Suprapubic skin (tissue), 4 donors: ENCODE data around the gene FIZ1. TPM values are rescaled to one million over a fixed set of nuclear protein-coding genes. Genes with fewer than 3 reads are reported as not detected.

ENCODE experiments used
- DNase-seq, 2 donors: peaks; one replicate each; pipeline ENCODE4 v3.0.0-alpha.2; 2019; ENCODE audit warnings: low spot score in 2 of 2
- H3K27ac ChIP-seq: fragments of 200-600 bp; sonication (generic); one replicate; pipeline ENCODE4 v1.5.1; 2019
- H3K27me3 ChIP-seq: fragments of 200-600 bp; sonication (generic); one replicate; pipeline ENCODE4 v1.5.1; 2019
- H3K36me3 ChIP-seq: fragments of 200-600 bp; sonication (generic); one replicate; pipeline ENCODE4 v1.5.1; 2019
- H3K4me1 ChIP-seq: fragments of 200-600 bp; sonication (generic); one replicate; pipeline ENCODE4 v1.5.1; 2019
- H3K4me3 ChIP-seq: fragments of 200-600 bp; sonication (generic); one replicate; pipeline ENCODE4 v1.5.1; 2019; ENCODE audit warnings: mild to moderate bottlenecking
- H3K9me3 ChIP-seq: fragments of 200-600 bp; sonication (generic); one replicate; pipeline ENCODE4 v1.5.1; 2019
- EP300 ChIP-seq: sonication (generic); formaldehyde crosslinking; IDR thresholded peaks from one replicate; pipeline ENCODE4 v1.6.1; 2017; ENCODE audit warnings: antibody characterized with exemption
- POLR2A ChIP-seq, 2 donors: fragments of 450-650 bp; IDR thresholded peaks; one replicate each; pipeline ENCODE4 v1.6.1; 2017; ENCODE audit warnings: antibody characterized with exemption in 2 of 2, mild to moderate bottlenecking in 2 of 2, moderate library complexity in 2 of 2
- POLR2AphosphoS5 ChIP-seq, 3 donors: sonication (generic); formaldehyde crosslinking; IDR thresholded peaks; one replicate each; pipeline ENCODE4 v1.6.1; 2017; ENCODE audit warnings: antibody characterized with exemption in 3 of 3
- WGBS: methylation state at CpG from one replicate; pipeline ENCODE4 v1.1.5; 2018; 5-methylcytosine and 5-hydroxymethylcytosine counted together
- total RNA-seq, 4 donors: library from RNA; depleted of rRNA; stranded (reverse); fragments of >200 nt; gene quantifications; one replicate each; pipeline ENCODE4 v1.1.0, GENCODE V29; 2016
- TF ChIP-seq, protein P1 (sequence below), 2 donors: fragments of 200-600 bp in 1 of 2; fragments of 450-650 bp in 1 of 2; sonication (generic) in 1 of 2; IDR thresholded peaks; one replicate each; pipeline ENCODE4 v1.5.1; 2016 to 2019; ENCODE audit warnings: antibody characterized with exemption in 2 of 2, mild to moderate bottlenecking in 1 of 2, moderate library complexity in 1 of 2

The FIZ1 gene
- total RNA-seq, 4 donors from 2014 or later, result 7.6 to 9.2 (median 8.5) TPM

DNA sequence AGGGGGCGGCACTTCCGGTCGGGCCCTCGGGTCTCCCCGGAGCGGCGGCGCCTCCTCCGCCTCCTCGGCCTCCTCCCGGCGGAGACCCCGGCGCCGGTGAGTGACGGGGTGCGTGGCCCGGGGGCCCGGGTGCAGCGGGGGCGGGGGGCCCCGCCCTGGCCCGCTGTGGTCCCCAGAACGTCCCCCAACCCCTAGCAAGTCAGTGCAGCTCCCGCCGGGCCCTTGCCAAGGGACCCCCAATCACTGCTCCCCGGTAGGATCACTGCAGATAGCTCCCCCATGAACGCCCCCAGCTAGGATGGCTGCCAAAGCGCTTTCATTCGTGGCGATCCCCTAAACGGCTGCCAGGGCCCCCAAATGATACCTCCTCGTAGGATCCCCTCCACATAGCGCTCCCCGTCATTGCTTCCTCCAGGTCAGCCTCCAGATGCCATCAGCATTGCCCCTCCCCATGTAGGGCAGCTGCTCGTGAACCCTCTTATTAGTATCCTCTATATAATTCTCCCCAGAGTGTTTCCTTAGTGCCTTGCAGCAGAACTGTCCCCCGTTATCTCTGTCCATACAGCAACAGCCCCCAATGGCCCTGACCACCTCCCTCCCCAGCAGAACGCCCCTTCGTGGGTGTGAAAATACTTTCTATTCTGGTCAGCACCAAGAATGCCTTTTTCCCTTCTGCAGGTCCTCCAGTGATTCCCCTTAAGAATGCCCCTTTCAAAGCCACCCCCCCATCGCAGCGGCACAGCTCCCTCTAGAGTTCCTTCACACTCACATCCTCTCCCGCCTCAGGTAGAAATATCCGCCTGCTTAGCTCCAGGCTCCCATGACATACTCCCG is 6.5 kb upstream of the FIZ1 start, which contains the start of gene ZNF865:
TSS of gene ZNF865 (plus strand) at position 11 of the 834 bp plus-strand sequence. CDS start 7,972 bp downstream, outside the sequence.
- Histone ChIP-seq H3K4me1 (peaks cover 43% of the 10 kb centered on the region), H3K36me3 (peaks cover 27% of the 10 kb centered on the region), H3K9me3 (no peaks in the 10 kb centered on the region), H3K27me3 (no peaks in the 10 kb centered on the region), H3K4me3 (peak within 1 kb of the TSS; percentile 69), H3K27ac (peak within 1 kb of the TSS; percentile 81)
- peak; percentile 86 to 88 for DNase-seq
- TF ChIP-seq, protein P1, sequence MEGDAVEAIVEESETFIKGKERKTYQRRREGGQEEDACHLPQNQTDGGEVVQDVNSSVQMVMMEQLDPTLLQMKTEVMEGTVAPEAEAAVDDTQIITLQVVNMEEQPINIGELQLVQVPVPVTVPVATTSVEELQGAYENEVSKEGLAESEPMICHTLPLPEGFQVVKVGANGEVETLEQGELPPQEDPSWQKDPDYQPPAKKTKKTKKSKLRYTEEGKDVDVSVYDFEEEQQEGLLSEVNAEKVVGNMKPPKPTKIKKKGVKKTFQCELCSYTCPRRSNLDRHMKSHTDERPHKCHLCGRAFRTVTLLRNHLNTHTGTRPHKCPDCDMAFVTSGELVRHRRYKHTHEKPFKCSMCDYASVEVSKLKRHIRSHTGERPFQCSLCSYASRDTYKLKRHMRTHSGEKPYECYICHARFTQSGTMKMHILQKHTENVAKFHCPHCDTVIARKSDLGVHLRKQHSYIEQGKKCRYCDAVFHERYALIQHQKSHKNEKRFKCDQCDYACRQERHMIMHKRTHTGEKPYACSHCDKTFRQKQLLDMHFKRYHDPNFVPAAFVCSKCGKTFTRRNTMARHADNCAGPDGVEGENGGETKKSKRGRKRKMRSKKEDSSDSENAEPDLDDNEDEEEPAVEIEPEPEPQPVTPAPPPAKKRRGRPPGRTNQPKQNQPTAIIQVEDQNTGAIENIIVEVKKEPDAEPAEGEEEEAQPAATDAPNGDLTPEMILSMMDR (IDR thresholded peaks at IDR 0.05), result peak; percentile 20 to 65
- no peak for TF ChIP-seq POLR2AphosphoS5 (IDR thresholded peaks at IDR 0.05)
- under 1% methylated on average over 19 of the region's 44 CpGs for whole genome bisulfite sequencing

GRCh38 chr19:55605207-55605636 is 5.9 kb upstream of the FIZ1 start:
- H3K4me1 ChIP-seq, result peaks cover 47% of the 10 kb centered on the region
- peak; percentile 96 to 99 for DNase-seq
- H3K4me3 ChIP-seq, result peak overlapping the region; percentile 69
- peak overlapping the region; percentile 81 for H3K27ac ChIP-seq
- H3K9me3 ChIP-seq, result no peaks in the 10 kb centered on the region
- no peaks in the 10 kb centered on the region for H3K27me3 ChIP-seq
- WGBS, result 0% methylated on average over 14 of the region's 43 CpGs
- peaks cover 21% of the 10 kb centered on the region for H3K36me3 ChIP-seq
- TF ChIP-seq, protein P1 (IDR thresholded peaks at IDR 0.05), result no peak
- TF ChIP-seq POLR2AphosphoS5 (IDR thresholded peaks at IDR 0.05), result peak in 2 of 3 donors; percentile 20 to 42
- no peak for TF ChIP-seq EP300
- no peak for TF ChIP-seq POLR2A (IDR thresholded peaks at IDR 0.05)

DNA sequence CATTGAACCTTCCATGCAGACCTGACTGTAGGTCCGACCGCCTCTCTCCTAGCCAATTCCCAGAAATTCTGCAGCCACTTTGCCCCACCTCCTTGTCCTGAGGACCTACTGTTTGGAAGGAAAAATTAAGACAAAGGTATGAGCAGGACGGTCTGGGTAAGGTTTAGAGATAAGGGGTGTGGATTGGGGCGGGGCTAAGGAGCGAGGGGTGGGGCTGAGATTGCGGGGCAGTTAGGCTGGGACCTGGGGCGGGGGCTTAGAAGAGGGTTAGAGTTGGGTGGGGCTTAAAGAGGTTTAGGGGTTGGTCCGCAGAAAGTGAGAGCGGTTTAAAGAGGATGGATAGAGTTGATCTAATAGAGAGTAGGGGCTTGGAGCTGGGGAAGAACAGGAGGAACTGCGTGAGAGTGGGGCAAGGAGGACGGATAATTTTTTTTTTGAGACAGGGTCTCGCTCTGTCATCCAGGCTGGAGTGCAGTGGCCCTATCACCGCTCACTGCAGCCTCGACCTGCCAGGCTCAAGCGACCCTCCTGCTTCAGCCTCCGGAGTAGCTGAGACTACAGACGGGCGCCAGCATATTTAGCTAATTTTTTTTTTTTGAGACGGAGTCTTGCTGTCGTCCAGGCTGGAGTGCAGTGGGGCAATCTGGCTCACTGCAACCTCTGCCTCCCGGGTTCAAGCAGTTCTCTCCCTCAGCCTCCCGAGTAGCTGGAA is 4.4 kb upstream of the FIZ1 start:
- Histone ChIP-seq H3K4me1 (peaks cover 48% of the 10 kb centered on the region), H3K27ac (no peak overlapping the region), H3K27me3 (no peaks in the 10 kb centered on the region), H3K4me3 (no peak overlapping the region), H3K9me3 (no peaks in the 10 kb centered on the region), H3K36me3 (peaks cover 8% of the 10 kb centered on the region)
- TF ChIP-seq, protein P1 (IDR thresholded peaks at IDR 0.05), result no peak
- TF ChIP-seq POLR2AphosphoS5 (IDR thresholded peaks at IDR 0.05) (no peak), POLR2A (IDR thresholded peaks at IDR 0.05) (no peak), EP300 (no peak)
- WGBS, result 73% methylated on average over 22 of the region's 22 CpGs
- DNase-seq, result no peak

DNA sequence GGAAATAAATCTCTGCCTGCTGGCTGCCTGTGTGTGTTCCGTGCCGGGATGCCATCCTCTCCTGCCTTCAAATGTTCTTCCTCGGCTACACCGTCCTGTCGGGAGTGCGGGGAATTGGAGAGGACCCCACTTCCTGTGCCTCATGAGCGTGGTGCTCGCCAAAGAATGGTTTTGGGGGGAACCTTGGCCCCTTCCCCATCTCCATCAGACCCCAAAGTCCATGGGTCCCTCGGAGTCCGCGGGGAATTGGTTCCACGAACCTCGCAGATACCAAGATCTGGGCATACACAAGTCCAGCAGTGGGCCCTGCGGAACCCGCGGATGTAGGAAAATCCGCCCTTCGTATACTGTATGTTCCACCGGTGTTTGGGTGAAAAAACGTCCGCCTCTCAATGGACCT is 3.8 kb upstream of the FIZ1 start:
- no peak for DNase-seq
- 93% methylated on average over 14 of the region's 21 CpGs for WGBS
- Histone ChIP-seq H3K4me1 (peaks cover 53% of the 10 kb centered on the region), H3K4me3 (no peak overlapping the region), H3K9me3 (no peaks in the 10 kb centered on the region), H3K27me3 (no peaks in the 10 kb centered on the region), H3K36me3 (peaks cover 8% of the 10 kb centered on the region), H3K27ac (no peak overlapping the region)
- no peak for TF ChIP-seq EP300

GRCh38 chr19:55602104-55603001 is 3.0 kb upstream of the FIZ1 start:
- no peaks in the 10 kb centered on the region for H3K9me3 ChIP-seq
- WGBS, result 94% methylated on average over 40 of the region's 60 CpGs

More at GRCh38 chr19:55602104-55603001, 3.0 kb upstream of the FIZ1 start:
- Histone ChIP-seq H3K4me3 (no peak overlapping the region), H3K27ac (no peak overlapping the region), H3K36me3 (peaks cover 12% of the 10 kb centered on the region), H3K4me1 (peaks cover 50% of the 10 kb centered on the region), H3K27me3 (no peaks in the 10 kb centered on the region)
- no peak for DNase-seq
- no peak for TF ChIP-seq POLR2A (IDR thresholded peaks at IDR 0.05)
- TF ChIP-seq POLR2AphosphoS5 (IDR thresholded peaks at IDR 0.05), result no peak
- TF ChIP-seq, protein P1 (IDR thresholded peaks at IDR 0.05), result no peak
- TF ChIP-seq EP300, result no peak
